Retinal pigment epithelial cell (primary cell): Measurements from ENCODE around the gene TNS1.

Experiments used
- DNase-seq: peaks from one replicate; pipeline ENCODE4 v3.0.0-alpha.2; 2010; ENCODE audit warnings: low read depth
- H3K4me3 ChIP-seq: 2 replicates; pipeline ENCODE4 v1.5.1; 2011; ENCODE audit warnings: mild to moderate bottlenecking, low read length, control low read depth, moderate library complexity
- CTCF ChIP-seq: conservative IDR thresholded peaks from 2 replicates; pipeline ENCODE4 v1.5.1; 2011; ENCODE audit warnings: low read depth, low read length, control low read depth, inconsistent platforms

TNS1 gene

GRCh38 chr2:217880891-217881290, 121.9 kb downstream of the TNS1 start:
- no peak for DNase-seq
- no peak for TF ChIP-seq CTCF
- no peak overlapping the region for H3K4me3 ChIP-seq

- H3K4me3 ChIP-seq, result no peak overlapping the region
- TF ChIP-seq CTCF, result peak; percentile 18
- no peak for DNase-seq
These were observed 122.4 kb downstream of the TNS1 start for GRCh38 chr2:217880287-217880889.

DNA sequence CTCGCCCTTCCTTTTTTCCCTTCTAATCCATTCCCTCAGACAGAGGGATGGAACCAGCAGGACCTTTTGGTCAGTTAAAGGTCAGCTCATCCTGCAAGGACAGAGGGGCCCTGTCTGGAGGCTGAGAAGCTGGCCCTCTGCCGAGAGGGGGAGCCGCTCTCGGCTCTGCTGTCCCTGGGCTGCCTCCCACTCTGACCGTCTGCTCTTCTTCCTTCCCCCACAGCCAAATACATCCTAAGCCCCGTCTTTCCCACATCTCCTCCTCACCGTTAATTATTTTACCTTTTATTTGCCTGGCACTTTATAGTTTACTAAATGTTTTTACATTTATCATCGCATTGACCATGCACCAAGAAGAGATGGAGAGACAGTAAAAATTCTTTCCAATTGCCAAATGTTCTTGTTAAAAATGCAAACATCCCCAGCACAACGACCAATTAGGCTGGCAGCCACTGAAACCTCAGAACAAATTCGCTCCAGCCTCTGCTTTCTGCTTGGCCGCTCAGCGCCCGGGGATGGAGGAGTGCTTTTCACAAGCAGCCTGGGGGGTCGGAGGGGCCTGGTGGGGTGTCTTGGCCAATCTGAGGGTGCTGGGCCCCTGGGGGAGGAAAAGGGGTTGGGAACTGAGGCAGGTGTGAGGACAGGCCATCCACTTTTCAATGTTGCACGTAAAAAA, 123.7 kb downstream of the TNS1 start:
- no peak overlapping the region for H3K4me3 ChIP-seq
- TF ChIP-seq CTCF, result peak; percentile 10

DNA sequence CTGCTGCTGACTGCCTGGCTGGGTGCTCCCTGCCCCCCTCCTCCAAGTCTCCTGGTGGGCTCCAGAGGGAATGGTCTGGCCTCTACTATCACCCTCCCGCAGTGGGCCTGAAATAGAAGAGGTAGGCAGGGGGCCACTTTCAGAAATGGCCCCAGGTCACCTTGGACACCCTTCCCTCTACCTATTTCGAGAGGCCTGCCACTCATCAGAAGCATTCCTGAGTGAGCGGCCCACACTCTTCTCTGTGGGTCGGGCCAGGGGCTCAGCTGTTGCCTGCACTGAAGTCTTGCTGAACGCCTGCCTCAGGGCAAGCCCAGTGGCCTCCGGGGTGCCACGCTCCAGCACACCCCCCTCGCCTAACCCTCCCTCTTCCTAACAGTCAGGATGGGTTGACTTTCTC, 124.9 kb downstream of the TNS1 start:
- no peak for DNase-seq
- TF ChIP-seq CTCF, result no peak
- H3K4me3 ChIP-seq, result no peak overlapping the region

More for the DNA sequence above, 123.7 kb downstream of the TNS1 start:
- no peak for DNase-seq

DNA sequence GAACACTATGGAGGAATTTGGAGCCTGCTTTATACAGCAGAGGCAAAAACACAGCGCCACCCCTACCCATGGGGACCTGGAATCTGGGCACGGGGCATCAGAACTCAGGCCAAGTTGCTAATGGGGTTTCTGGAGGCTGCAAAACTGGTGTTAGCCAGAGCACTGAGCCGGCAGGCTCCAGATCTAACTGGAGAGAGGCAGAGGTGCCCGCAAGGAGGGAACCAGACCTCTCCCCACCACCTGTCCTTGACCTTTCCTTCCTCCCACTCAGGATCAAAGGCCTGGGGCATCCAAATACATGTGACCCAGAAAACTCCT, 126.6 kb downstream of the TNS1 start:
- H3K4me3 ChIP-seq, result no peak overlapping the region
- no peak for TF ChIP-seq CTCF
- no peak for DNase-seq

DNA sequence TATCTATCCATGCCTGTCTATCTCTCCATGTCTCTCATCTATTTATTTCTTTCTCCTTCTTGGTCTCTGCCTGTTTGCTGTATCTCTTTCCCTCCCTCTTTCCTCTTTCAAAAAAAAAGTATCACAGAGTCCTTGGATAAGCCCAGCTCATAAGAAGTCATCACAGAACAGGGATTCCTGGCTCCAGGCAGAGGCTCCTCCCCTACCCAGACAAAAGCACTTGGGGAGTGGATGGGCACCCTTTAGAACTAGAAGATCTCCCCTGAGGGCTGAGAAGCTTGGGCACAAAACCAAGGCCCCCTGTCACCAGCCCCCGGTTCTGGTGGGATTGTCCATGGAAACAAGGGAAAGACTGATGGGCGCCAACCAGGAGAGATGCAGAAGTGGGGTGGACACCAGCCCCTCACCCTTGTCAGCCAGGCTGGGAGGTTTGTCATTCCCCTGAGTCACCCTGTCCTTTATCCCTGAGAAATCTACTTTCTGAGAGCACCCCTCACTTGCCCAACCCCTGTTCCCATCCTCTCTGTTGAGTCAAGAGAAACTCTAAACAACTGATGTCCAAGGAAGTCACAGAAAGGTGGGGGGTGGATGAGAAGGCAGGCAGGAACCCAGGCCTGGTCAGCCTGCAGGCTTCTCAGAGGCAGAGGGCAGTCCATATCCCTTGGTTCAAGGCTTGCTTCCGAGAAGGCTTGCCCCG, 127.1 kb downstream of the TNS1 start:
- DNase-seq, result no peak
- H3K4me3 ChIP-seq, result no peak overlapping the region
- TF ChIP-seq CTCF, result no peak

GRCh38 chr2:217875138-217875537, 127.7 kb downstream of the TNS1 start:
- no peak for TF ChIP-seq CTCF
- no peak overlapping the region for H3K4me3 ChIP-seq
- DNase-seq, result no peak
